Measurements from ENCODE around the gene NDUFB3. TPM values are rescaled to one million over a fixed set of nuclear protein-coding genes. Genes with fewer than 3 reads are reported as not detected.

The NDUFB3 gene
- total RNA-seq, 6 experiments from 2014 or later: 44.5 to 63.9 (median 48.7) TPM

- no peak for ATAC-seq
- DNase-seq: no peak
- intact Hi-C loops (cut with DNase I): loop anchor here (5.0 to 10.0 kb wide), 2 partner anchors 90 to 102 kb away; no protein-coding TSS in a partner anchor
- peaks cover 0 to 14% (median 6%) of the 10 kb centered on the region in 4 donors for H3K36me3 ChIP-seq
- H3K27me3 ChIP-seq: no peaks in the 10 kb centered on the region
- 80% methylated on average over 5 of the region's 7 CpGs for WGBS (ENCODE audit: insufficient coverage, low coverage, low lambda C conversion rate, missing lambda C conversion rate)
- TF ChIP-seq POLR2A (IDR thresholded peaks at IDR 0.05) (no peak), CTCF (IDR thresholded peaks at IDR 0.05) (no peak)
- no peaks in the 10 kb centered on the region for H3K9me3 ChIP-seq
- no peak overlapping the region for H3K27ac ChIP-seq
- H3K4me1 ChIP-seq: peaks cover 0 to 15% (median 3%) of the 10 kb centered on the region in 4 donors
- H3K4me3 ChIP-seq: no peak overlapping the region
Observed at GRCh38 chr2:201074996-201075395, 3.2 kb downstream of the NDUFB3 start.

GRCh38 chr2:201084863-201085262 lies 13.1 kb downstream of the NDUFB3 start:
- Histone ChIP-seq H3K4me3 (no peak overlapping the region), H3K9me3 (no peaks in the 10 kb centered on the region), H3K27me3 (no peaks in the 10 kb centered on the region), H3K36me3 (peaks cover 0 to 56% (median 7%) of the 10 kb centered on the region in 4 donors), H3K27ac (no peak overlapping the region), H3K4me1 (no peaks in the 10 kb centered on the region)
- ATAC-seq: no peak
- no peak for DNase-seq
- TF ChIP-seq POLR2A (IDR thresholded peaks at IDR 0.05) (no peak), CTCF (IDR thresholded peaks at IDR 0.05) (no peak)
- intact Hi-C loops (cut with DNase I): no loop called here
- WGBS (ENCODE audit: insufficient coverage, low coverage, low lambda C conversion rate, missing lambda C conversion rate): 62% methylated on average over 2 of the region's 2 CpGs

GRCh38 chr2:201090574-201090973 lies 18.8 kb downstream of the NDUFB3 start:
- Histone ChIP-seq H3K27ac (peak overlapping the region in 2 of 3 donors; percentile 71 to 72), H3K4me3 (no peak overlapping the region), H3K4me1 (peaks cover 0 to 15% (median 3%) of the 10 kb centered on the region in 4 donors), H3K36me3 (peaks cover 0 to 11% (median 5%) of the 10 kb centered on the region in 4 donors), H3K27me3 (no peaks in the 10 kb centered on the region), H3K9me3 (no peaks in the 10 kb centered on the region)
- intact Hi-C loops (cut with DNase I): no loop called here
- TF ChIP-seq CTCF (IDR thresholded peaks at IDR 0.05): no peak
- TF ChIP-seq POLR2A (IDR thresholded peaks at IDR 0.05): no peak
- DNase-seq: no peak
- no peak for ATAC-seq
- WGBS (ENCODE audit: insufficient coverage, low coverage, low lambda C conversion rate, missing lambda C conversion rate): 79% methylated on average over 4 of the region's 4 CpGs

GRCh38 chr2:201093573-201093972 lies 21.8 kb downstream of the NDUFB3 start:
- Histone ChIP-seq H3K4me1 (peaks cover 0 to 22% (median 3%) of the 10 kb centered on the region in 4 donors), H3K27me3 (no peaks in the 10 kb centered on the region), H3K27ac (peak overlapping the region in 1 of 3 donors; percentile 62), H3K9me3 (no peaks in the 10 kb centered on the region), H3K36me3 (no peaks in the 10 kb centered on the region), H3K4me3 (no peak overlapping the region)
- 88% methylated on average over 5 of the region's 5 CpGs for WGBS (ENCODE audit: insufficient coverage, low coverage, low lambda C conversion rate, missing lambda C conversion rate)
- intact Hi-C loops (cut with DNase I): no loop called here
- ATAC-seq: peak in 1 of 4 donors; percentile 17
- no peak for DNase-seq
- no peak for TF ChIP-seq POLR2A (IDR thresholded peaks at IDR 0.05)
- TF ChIP-seq CTCF (IDR thresholded peaks at IDR 0.05): no peak

GRCh38 chr2:201100497-201100896 lies 28.7 kb downstream of the NDUFB3 start:
- H3K27ac ChIP-seq: no peak overlapping the region
- 100% methylated on average over 1 of the region's 3 CpGs for WGBS (ENCODE audit: insufficient coverage, low coverage, low lambda C conversion rate, missing lambda C conversion rate)

More at GRCh38 chr2:201100497-201100896, 28.7 kb downstream of the NDUFB3 start:
- H3K9me3 ChIP-seq: no peaks in the 10 kb centered on the region
- no peaks in the 10 kb centered on the region for H3K27me3 ChIP-seq
- intact Hi-C loops (cut with DNase I): no loop called here
- ATAC-seq: no peak
- no peak for DNase-seq
- no peaks in the 10 kb centered on the region for H3K36me3 ChIP-seq
- TF ChIP-seq POLR2A (IDR thresholded peaks at IDR 0.05) (no peak), CTCF (IDR thresholded peaks at IDR 0.05) (no peak)
- H3K4me1 ChIP-seq: peaks cover 0 to 7% (median 0%) of the 10 kb centered on the region in 4 donors
- no peak overlapping the region for H3K4me3 ChIP-seq
